Measurements from ENCODE around the gene IFIT2.
"Not testable (repeated sequence)": the region's sequence is repeated elsewhere in the genome, so short reads cannot be mapped to it uniquely, and the experiment has no call there.

The IFIT2 gene

GRCh38 chr10:89281606-89282395 is 20.0 kb upstream of the IFIT2 start:
- no peak for DNase-seq

- peak; percentile 65 for DNase-seq
Observed at GRCh38 chr10:89283025-89283935, 18.6 kb upstream of the IFIT2 start.

GRCh38 chr10:89283936-89284475 is 17.8 kb upstream of the IFIT2 start:
- peak; percentile 65 for DNase-seq

- DNase-seq = not testable (repeated sequence)
Observed at GRCh38 chr10:89284711-89285110, 17.1 kb upstream of the IFIT2 start.

GRCh38 chr10:89285303-89285702 is 16.5 kb upstream of the IFIT2 start:
- DNase-seq = not testable (repeated sequence)

GRCh38 chr10:89294721-89295239 is 7.1 kb upstream of the IFIT2 start:
- no peak for DNase-seq

GRCh38 chr10:89295597-89295996 is 6.2 kb upstream of the IFIT2 start:
- DNase-seq = no peak

- DNase-seq = no peak
Observed at GRCh38 chr10:89296220-89296648, 5.6 kb upstream of the IFIT2 start.

- no peak for DNase-seq
Observed at GRCh38 chr10:89297356-89297755, 4.5 kb upstream of the IFIT2 start.

- no peak for DNase-seq
Observed at GRCh38 chr10:89297791-89298190, 4.1 kb upstream of the IFIT2 start.

- no peak for DNase-seq
Observed at GRCh38 chr10:89299031-89299430, 2.8 kb upstream of the IFIT2 start.

GRCh38 chr10:89301232-89301631 is 614 bp upstream of the IFIT2 start:
- no peak for DNase-seq

GRCh38 chr10:89302625-89303024 is 779 bp downstream of the IFIT2 start:
- peak; percentile 9 for DNase-seq

GRCh38 chr10:89303161-89303560 is 1.3 kb downstream of the IFIT2 start:
- DNase-seq = no peak

GRCh38 chr10:89304026-89304425 is 2.2 kb downstream of the IFIT2 start:
- DNase-seq = no peak

GRCh38 chr10:89304446-89304845 is 2.6 kb downstream of the IFIT2 start:
- DNase-seq = no peak

GRCh38 chr10:89304925-89305324 is 3.1 kb downstream of the IFIT2 start:
- no peak for DNase-seq

GRCh38 chr10:89305766-89306433 is 4.1 kb downstream of the IFIT2 start:
- DNase-seq = no peak

GRCh38 chr10:89306434-89307268 is 4.8 kb downstream of the IFIT2 start:
- no peak for DNase-seq

GRCh38 chr10:89307269-89307577 is 5.4 kb downstream of the IFIT2 start:
- DNase-seq = no peak

- DNase-seq = no peak
Observed at GRCh38 chr10:89308266-89308665, 6.4 kb downstream of the IFIT2 start.

- DNase-seq = no peak
Observed at GRCh38 chr10:89308736-89309135, 6.9 kb downstream of the IFIT2 start.
